NK-92 treated with Interleukin-12 subunit alpha and Interleukin-12 subunit beta, amount 100 ng/mL, for 24 hours (cell line): Measurements from ENCODE around the gene SLC25A38.
"Not testable (repeated sequence)": the region's sequence is repeated elsewhere in the genome, so short reads cannot be mapped to it uniquely, and the experiment has no call there.

Source experiments
- DNase-seq: peaks from one replicate; lab custom pipeline; 2025; lab: John Stamatoyannopoulos, UW

Gene SLC25A38

GRCh38 chr3:39407773-39408492 lies 24.8 kb downstream of the SLC25A38 start:
- DNase-seq: no peak

DNA sequence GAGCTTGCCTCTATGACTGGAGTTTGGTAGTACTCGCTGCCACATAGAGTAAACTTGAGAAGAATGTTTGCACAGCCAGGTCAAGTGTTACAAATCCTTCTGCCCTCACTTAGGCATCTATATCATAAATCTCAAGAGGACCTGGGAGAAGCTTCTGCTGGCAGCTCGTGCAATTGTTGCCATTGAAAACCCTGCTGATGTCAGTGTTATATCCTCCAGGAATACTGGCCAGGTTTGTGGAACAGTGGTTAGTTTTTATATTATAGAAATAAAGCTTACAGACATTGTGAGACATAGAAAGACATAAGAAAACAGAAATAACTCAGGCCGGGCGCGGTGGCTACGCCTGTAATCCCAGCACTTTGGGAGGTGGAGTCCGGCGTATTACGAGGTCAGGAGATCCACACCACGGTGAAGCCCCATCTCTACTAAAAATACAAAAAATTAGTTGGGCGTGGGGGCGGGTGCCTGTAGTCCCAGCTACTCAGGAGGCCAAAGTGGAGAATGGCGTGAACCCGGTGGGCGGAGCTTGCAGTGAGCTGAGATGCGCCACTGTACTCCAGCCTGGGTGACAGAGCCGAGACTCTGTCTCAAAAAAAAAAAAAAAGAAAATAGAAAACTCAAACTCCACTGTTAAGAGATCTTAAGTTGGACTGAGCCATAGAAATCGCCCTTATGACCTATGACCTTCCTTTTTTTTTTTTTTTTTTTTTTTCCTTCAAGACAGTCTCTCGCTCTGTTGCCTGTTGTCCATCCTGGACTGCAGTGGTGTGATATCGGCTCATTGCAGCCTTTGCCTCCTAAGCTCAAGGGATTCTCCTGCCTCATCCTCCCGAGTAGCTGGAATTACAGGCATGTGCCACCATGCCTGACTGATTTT lies 25.6 kb downstream of the SLC25A38 start:
- DNase-seq: no peak

DNA sequence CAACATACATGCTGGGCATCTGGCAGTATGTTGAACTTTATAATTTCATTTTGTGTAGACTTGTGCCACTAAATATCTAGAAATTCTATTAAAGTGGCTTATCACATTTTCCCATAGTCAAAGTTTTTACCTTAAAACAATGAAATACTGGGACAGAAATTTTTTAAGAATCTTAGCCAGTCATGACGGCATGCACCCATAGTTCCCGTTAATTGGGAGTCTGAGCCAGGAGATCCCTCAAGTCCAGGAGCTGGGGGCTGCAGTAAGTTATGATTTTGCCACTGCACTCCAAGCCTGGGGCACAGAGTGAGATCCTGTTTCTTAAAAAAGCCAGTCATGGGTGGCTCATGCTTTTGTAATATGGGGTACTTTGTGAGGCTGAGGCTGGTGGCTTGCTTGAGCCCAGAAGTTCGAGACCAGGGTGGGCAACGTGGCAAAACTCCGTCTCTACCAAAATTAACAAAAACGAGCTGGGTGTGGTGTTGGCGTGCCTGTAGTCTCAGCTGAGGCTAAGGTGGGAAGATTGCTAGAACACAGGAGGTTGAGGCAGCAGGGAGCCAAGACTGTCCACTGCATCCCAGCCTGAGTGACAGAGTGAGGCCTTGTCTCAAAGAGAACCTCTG lies 26.5 kb downstream of the SLC25A38 start:
- no peak for DNase-seq

GRCh38 chr3:39410893-39411292 lies 27.7 kb downstream of the SLC25A38 start:
- no peak for DNase-seq

GRCh38 chr3:39412668-39413260 lies 29.6 kb downstream of the SLC25A38 start:
- DNase-seq: no peak

GRCh38 chr3:39413691-39414420 lies 30.7 kb downstream of the SLC25A38 start:
- DNase-seq: no peak

GRCh38 chr3:39414421-39414907 lies 31.3 kb downstream of the SLC25A38 start:
- DNase-seq: no peak

GRCh38 chr3:39415302-39415701 lies 32.1 kb downstream of the SLC25A38 start:
- DNase-seq: not testable (repeated sequence)

GRCh38 chr3:39415983-39416382 lies 32.8 kb downstream of the SLC25A38 start:
- no peak for DNase-seq

DNA sequence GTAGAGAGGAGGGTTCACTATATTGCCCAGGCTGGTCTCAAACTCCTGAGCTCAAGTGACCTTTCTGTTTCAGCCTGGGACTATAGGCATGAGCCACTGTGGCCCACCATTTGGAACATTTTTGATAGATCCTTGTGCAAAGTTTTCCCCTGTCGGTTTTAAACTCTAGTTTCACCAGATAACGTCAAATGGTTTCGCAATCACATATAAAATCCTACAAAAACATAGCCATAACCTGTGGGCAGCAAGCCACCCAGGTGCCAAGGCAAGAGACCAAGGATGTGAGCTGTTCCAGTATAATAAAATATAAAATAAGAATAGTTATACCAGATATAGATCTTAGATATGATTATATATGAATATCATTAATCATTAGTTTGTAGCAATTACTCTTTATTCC lies 33.8 kb downstream of the SLC25A38 start:
- DNase-seq: not testable (repeated sequence)

DNA sequence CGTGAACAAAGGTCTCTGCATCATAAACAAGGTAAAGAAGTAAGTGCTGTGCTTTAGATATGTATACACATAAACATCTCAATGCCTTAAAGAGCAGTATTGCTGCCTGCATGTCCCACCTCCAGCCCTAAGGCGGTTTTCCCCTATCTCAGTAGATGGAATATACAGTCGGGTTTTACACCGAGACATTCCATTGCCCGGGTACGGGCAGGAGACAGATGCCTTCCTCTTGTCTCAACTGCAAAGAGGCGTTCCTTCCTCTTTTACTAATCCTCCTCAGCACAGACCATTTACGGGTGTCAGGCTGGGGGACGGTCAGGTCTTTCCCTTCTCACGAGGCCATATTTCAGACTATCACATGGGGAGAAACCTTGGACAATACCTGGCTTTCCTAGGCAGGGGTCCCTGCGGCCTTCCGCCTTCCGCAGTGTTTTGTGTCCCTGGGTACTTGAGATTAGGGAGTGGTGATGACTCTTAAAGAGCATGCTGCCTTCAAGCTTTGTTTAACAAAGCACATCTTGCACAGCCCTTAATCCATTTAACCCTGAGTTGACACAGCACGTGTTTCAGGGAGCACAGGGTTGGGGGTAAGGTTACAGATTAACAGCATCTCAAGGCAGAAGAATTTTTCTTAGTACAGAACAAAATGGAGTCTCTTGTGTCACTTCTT lies 35.5 kb downstream of the SLC25A38 start:
- not testable (repeated sequence) for DNase-seq

- no peak for DNase-seq
Observed at GRCh38 chr3:39419742-39420315, 36.7 kb downstream of the SLC25A38 start.

DNA sequence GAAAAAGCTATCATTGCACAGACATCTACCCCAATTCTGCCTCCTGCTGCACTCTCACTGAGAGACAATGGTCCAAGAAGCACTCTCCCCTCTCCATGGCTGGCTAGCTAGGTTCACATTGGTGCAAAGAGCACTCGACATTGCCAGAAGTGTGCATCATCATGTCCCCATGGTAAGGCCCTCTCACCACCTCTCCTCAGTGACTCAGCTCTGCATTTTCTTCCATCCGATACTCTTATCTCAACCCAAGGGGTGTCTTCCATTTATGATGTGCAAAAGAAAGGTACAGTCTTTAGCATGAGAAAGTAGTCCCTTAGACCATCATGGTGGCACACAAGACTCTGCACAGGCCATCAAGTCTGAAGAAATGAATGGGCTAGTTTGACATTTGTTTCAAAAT lies 37.4 kb downstream of the SLC25A38 start:
- no peak for DNase-seq

DNA sequence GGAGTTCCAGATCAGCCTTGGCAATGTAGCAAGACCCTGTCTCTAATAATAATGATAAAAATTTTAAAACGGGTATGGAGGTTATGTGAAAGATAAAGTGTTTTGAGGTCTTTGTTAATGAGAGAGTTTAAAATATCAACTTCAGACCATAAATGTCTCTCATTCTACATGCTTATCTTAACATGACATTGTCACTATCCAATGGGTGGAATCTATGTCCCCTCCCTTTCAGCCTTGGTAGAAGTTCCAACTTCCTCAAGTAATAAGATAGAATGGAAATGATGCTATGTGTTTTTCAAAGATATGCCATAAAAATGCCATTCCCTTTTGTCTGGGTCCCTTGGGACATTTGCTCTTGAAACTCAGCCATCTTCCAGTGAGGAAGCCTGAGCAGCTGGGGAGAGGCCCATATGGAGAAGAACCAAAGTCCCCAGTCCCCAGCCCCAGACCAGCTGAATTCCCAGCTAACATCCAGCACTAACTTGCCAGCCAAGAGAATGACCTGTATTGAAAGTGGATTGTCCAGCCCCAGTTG lies 40.3 kb downstream of the SLC25A38 start:
- DNase-seq: no peak

GRCh38 chr3:39426312-39426711 lies 43.1 kb downstream of the SLC25A38 start:
- DNase-seq: no peak

- DNase-seq: no peak
Observed at GRCh38 chr3:39427506-39427905, 44.3 kb downstream of the SLC25A38 start.

GRCh38 chr3:39428745-39429201 lies 45.6 kb downstream of the SLC25A38 start:
- no peak for DNase-seq

- DNase-seq: no peak
Observed at GRCh38 chr3:39429466-39429865, 46.3 kb downstream of the SLC25A38 start.

DNA sequence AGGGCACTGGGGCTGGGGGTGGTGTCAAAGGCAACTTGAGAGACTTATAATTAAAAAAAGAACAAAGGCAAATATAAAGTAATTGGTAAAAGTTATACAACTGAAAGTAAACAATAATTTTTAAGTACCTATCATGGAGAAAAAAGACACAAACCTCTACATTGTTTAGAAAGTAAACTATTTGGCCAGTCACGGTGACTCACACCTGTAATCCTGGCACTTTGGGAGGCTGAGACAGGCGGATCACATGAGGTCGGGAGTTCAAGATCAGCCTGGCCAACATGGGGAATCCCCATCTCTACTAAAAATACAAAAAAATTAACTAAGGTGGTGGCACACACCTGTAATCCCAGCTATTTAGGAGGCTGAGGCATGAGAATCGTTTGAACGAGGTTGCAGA lies 49.2 kb downstream of the SLC25A38 start:
- DNase-seq: no peak

GRCh38 chr3:39433642-39434041 lies 50.5 kb downstream of the SLC25A38 start:
- DNase-seq: no peak
